ENCODE measurements around the gene ESAM.
A peak's percentile ranks its signal among the peaks of the same experiment; 100 is the strongest.

The ESAM gene

DNA sequence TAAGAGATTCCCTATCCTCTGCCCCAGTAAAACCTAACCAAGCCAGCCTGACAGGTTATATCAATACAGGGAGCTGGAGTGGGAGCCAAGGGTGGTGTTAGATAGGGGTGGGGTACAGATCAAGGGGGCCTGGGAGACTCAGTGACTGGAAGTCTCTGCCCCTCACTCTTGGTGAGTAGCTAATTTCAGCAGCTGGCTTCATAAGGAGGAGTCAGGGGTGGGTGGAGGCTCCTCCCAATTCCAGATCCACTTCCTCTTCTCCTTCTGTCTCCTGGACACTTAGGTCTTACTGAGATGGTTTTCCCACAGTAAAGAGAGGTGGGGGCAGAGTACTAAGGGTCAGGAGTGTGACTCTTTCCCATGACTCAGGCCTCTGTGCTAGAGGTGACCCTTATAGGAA is 8.9 kb downstream of the ESAM start:
- no peak for DNase-seq (ENCODE audit: low spot score)

DNA sequence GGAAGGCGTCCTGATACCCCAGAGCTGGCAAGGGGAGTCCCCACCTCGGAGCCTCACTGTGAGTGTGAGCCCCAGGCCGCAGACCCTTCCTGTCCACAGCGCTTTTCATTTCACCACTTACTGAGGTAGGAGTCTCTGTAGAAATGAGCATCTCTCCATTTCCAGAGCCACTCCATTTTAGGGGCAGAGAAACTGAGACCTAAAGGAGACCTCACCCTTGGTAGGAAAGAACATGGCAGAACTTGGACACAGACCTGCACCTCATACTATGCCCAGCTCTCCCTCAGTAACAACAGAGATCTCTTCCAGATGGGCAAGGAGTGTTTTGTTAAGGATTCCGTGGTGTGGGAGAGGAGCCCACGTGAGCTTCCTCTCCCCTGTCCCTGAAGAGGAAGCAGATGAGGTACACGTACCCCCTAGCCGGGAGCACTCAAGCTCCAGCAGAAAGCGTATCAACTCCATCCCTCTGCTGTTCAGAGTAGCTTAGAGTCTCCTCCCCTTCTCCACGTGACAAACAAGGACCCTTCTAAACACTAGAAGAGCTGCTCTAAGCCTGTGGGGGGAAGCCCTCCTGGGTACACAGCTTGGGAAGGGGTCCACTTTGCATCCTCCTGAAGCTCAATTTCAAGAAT is 9.5 kb downstream of the ESAM start:
- DNase-seq (ENCODE audit: low spot score), result no peak

DNA sequence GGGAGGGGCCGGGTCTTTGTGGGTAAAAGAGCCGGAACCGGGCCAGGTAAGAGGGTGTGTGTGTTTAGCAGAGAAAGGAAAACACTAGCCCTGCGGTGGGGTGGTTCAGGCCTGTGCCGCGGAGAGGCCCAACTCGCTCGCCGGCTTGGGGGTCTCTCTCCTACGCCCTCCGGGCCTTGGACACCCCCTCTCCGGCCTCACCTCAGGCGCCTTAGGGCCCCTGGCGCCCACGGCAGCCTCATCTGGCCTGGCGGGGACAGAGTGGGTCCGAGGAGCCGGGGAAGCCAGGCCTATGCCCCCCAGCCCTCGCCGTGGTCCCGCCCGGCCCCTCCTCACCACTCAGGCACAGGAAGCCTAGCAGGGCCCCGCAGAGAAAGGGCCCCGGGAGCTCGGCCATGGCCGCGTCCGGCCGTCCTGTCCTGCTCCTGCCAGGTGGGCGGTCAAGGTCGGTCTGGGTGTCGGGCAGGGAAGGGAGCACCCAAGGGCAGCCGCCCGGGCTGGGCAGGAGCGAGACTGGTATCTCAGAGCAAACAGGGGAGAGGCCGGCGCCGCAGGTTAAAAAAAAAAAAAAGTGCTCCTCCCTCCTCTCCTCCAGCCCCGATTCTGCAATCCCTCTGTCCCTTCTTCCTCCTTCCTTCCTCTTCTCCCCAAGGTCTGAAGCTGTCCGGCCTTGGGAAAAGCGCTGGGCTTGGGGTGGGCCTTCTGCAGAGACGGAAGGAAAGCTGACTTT is 10.2 kb downstream of the ESAM start, which contains the start of gene VSIG2:
Gene VSIG2, minus strand, starts transcription at position 515 of the 730 bp plus-strand sequence. Its CDS starts 118 bp downstream, at position 397.
- no peak for DNase-seq (ENCODE audit: low spot score)

DNA sequence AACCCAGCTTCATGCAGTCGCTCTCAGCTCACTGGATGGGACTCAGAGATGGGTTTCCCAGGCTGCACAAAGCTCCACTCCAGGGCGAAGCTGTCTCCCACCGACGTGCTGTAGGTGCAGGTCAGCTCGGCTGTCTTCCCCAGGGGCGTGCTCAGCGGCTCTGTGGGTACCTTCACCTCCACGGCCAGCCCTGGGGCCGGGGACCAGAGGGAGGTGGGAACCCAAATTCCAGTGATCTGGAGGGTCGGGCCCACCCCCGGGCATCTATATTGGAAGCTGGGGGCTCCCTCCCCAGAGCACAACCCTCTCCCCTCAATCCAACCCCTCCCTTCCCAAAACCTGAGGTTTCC is 10.7 kb downstream of the ESAM start:
- DNase-seq (ENCODE audit: low spot score), result no peak

DNA sequence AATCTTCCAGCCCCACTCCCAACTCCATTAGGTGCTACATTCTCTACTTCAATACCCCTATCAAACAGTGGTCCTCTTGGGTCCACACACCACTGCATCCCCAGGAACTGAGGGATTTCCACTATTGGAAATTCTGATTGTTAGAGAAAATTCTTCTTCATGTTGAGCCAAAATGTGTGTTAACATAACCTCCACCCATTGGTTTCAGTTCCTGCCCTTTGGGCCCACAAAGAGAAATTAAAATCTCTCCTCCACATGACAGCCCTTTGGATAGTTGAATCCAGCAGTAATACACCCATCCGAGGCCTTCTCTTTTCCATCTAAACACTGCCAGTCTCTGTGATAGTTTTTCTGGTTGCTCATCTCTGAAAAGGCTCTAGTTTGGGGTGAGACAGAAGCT is 12.2 kb downstream of the ESAM start:
- no peak for DNase-seq (ENCODE audit: low spot score)

DNA sequence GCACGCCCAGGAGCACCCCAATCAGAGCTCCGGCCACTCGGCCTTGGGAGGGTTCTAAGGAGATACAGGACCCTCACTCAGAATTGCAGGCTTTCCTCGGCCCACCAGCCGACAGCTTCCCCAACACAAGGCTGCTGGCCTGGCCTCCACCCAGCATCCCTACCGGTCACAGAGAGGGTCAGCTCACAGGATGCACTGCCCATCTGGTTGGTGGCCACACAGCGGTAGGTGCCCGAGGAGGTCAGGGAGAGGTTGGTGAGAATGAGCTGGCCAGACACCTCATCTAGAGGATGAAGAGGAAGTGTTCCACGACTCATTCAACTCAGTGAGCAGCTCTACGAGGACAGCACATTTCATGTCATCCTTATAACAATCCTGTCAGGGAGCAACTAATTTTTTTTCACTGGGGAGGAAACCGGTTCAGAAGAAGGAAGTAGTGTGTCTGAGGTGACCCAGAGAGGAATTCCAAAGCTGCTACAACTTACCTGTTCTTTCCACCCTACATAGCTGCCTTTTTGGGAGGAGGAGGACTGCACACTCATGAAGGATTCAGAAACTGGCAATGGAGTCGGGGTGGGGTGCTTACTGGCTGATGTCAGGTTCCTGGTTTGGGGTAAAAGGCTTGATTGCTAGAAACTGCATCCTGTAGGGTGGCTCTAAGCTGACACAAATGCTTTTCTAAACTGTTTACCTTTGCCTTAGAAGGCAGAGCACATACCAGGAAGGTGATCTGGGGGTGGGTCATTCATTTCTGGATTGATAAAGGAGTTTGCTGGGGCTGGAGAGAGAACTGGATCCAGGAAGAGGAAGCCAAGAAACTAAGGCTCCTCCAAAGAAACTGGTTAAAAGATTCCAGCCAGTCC is 13.4 kb downstream of the ESAM start:
- no peak for DNase-seq (ENCODE audit: low spot score)

DNA sequence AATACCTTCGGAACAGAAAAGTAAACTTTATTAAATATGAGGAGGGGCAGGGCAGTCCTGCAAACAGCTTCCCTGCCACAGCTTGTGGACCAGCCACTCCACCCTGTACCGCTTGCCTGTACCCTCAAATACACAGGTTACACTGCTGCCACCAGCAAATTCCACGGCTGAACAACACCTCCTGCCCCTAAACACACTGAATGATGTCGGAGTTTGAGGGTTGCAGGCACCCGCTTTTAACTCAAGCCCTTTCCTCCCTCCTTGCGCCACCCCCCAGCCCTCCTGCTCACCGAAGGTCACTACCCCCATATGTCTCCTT is 14.0 kb downstream of the ESAM start:
- no peak for DNase-seq (ENCODE audit: low spot score)

DNA sequence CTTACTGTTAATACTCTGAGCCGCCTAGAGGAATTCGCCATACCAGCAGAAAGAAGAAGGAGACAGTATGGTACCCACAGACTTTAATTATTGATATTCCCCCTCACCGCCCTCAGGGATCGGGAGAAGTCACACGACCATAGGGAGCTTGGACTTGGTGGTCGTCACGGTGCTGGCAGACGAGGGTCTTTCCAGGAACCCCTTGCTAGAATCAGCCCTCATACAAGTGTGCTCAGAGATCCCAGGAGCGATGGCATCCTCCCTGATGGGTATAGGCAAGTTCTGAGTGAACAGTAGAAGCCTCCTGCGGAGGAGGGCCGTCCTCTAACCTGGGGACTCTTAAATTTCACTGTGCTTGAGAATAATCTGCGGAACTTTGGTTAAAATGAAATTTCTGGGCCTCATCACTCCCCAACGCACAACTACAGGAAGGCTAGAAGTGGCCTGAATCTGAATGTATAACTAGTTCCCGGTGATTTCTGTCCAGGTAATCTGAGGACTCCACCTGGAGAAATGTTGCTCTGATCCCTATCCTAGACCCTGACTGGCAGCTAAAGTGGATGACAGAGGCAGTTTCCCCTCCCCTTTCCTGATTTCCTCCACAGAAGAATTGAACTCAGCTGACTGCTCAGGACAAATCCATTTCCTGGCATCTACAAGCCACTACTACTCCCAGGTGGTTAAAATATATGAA is 14.5 kb downstream of the ESAM start:
- DNase-seq (ENCODE audit: low spot score), result no peak

DNA sequence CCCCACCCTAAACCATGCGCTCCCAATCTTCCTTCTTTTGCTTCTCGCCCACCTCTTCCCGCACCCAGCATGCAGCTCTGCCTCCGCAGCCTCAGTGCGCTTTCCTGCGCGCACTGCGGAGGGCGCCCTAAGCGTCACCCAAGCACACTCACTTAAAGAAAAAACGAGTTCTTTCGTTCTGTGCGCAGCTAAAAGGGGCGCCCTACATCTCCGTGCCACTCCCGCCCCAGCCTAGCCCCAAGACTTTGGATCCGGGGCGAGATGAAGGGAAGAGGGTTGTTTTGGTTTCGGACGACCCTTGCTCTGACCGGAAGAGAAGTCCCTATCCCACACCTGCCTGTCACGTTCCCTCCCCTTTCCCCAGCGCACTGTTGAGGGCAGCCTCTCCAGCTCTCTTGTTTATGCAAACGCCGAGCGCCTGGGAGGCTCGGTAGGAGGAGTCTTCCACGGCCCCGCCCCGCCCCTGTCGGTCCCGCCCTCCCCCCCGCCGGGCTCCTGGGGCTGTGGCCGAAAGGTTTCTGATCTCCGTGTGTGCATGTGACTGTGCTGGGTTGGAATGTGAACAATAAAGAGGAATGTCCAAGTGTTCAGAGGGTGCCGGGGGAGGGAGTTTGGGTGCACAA is 15.4 kb downstream of the ESAM start:
- DNase-seq (ENCODE audit: low spot score), result peak; percentile 88

DNA sequence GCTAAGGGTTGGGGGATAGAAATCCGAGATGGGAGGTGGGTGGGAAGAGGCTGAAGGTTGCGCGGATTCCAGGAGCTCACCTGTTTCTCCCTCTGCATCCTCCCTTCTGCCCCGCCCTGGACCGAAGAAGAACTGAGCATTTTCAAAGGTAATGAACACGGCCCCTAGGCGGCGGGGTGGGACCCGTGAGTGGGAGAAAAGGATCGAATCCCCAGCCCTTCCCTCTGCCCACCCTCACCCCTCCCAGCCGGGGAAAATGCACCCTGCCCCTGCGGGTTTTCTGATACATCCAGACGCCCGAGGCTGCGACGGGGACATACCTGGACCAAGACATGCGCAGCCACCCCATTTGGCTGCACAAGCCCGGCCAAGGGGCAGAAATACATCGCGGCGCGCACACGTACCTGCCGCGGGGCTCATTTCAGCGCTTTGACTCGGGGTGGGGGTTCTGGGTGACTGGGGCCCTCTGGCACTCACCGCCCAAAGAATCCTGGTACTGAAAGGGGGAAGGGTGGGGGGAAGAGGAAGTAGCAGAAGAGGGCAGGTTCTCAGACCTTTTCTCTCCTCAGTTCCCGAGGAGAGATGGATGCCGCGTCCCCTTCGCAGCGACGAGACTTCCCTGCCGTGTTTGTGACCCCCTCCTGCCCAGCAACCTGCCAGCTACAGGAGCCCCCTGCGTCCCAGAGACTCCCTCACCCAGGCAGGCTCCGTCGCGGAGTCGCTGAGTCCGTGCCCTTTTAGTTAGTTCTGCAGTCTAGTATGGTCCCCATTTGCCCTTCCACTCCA is 16.1 kb downstream of the ESAM start:
- DNase-seq (ENCODE audit: low spot score), result peak; percentile 52

DNA sequence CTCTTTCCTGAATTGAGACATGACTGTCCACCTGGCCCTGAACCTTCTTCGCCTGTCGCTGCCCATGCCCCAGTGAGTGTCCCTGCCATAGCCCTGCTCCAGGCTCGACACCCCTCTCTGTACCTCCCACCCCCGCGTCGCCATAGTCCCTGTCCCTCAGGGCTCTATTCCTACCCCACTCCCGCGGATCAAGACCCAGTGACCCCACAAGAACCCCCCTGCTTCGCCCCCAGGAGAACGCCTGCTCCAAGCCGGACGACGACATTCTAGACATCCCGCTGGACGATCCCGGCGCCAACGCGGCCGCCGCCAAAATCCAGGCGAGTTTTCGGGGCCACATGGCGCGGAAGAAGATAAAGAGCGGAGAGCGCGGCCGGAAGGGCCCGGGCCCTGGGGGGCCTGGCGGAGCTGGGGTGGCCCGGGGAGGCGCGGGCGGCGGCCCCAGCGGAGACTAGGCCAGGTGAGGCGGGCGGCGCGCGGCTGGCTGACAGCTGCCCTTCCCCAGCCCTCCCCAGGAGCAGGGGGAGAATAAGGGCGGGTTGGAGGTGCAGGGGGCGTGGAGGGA is 16.7 kb downstream of the ESAM start:
- DNase-seq (ENCODE audit: low spot score), result no peak

DNA sequence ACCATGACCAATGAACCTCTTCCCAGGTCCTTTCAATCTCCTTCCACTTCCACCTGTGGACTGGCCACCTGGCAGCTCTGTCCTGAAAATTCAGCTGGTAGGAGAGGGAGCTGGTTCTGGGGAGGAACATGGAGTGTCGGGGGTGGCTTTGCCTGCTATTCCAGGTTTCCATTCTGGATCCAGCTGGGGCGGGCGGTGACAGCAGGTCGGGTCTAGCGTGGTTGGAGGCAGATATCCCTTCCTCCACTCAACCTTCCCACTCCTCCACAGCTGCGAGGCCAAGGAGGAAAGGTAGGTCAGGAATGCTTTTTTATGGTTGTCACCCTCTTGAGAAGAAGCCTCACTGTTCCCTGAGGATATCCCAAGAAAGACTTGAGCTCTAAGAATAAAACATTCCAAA is 19.0 kb downstream of the ESAM start:
- no peak for DNase-seq (ENCODE audit: low spot score)

DNA sequence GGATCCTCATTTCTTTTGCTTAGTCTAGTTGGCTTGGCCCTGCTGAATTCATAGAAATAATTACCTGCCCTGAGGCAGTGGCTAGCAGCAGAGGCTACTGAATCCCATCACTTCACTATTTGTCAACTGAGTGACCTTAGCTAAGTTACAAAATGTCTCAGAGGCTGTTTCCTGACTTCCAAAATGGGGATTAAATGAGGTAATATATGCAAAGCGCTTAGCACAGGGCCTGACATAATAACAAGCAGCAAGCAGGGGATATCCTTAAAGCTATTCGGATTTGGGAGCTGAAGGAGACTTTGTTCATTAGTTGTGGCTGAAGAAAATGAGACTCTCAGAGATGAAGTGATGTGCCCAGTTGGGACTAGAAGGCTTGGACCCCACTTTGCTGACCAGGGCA is 19.5 kb downstream of the ESAM start:
- no peak for DNase-seq (ENCODE audit: low spot score)

DNA sequence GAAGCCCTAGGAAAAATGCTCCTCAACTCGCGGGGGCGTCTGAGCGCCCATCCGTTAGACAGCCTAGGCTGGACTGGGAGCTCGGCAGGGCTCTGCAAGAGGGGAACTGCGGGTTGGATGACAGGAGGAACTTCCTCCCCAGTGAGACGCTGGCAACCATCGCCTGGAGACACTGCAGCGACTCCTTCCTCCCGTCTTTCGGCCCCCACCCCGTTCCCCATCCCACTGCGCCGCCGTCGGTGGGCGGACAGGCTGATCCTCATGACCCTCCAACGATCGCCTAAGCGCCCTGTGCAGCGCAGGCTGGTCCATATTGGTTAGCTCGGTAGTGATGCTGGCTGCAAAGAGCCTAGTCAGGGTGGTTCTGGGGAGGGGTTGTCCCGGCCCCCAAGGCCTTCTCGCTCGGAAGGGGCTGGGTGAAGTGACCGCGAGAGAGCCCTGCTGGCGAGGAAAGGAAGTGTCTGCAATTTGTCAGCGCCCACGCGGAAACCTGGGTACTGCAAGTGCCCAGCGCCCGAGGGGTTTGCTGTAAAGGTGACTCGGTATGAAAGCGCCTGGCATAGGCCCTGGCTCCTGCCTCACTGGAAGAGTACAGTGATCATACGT is 21.7 kb downstream of the ESAM start:
- peak; percentile 22 for DNase-seq (ENCODE audit: low spot score)

DNA sequence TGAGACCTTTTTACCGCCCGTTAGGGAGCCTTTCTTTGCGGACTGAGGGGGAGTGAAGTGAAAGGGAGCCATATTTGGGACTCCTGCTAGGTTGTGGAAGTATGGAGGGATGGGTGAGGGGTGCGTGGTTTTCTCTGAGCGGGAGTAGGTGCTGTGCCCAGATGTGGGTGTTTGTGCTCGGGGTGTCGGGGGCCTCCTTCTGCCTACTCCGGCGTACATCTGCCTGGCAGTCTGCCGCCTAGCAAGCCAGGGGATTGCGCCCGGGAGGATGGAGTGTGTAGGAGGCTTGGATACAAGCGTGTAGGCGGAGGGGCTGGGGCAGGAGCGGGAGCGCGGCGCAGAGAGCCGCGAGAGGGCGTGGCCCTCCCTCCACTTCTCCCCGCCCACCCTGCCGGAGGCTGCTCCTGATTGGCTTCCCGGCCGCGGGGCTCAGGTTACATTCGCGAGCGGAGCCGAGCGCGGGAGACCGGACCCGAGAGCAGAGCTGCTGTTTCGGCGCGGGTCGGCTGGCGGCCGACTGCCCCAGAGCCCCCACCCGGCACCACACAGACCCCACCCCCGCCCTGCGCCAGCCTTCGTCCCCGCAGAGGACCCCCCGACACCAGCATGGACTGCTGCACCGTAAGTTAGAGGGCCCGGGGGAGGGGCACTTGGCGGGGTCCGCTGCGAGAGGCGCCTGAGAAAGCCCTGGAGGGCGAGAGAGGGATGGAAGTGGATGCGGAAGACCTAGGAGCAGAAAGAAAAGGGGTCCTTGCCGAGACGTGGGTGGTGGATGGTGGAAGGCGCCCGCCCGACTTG is 22.4 kb downstream of the ESAM start, which contains the start of gene NRGN:
Gene NRGN, plus strand, starts transcription at position 464 of the 798 bp plus-strand sequence. Its CDS starts 143 bp downstream, at position 607.
- DNase-seq (ENCODE audit: low spot score), result peak; percentile 86

DNA sequence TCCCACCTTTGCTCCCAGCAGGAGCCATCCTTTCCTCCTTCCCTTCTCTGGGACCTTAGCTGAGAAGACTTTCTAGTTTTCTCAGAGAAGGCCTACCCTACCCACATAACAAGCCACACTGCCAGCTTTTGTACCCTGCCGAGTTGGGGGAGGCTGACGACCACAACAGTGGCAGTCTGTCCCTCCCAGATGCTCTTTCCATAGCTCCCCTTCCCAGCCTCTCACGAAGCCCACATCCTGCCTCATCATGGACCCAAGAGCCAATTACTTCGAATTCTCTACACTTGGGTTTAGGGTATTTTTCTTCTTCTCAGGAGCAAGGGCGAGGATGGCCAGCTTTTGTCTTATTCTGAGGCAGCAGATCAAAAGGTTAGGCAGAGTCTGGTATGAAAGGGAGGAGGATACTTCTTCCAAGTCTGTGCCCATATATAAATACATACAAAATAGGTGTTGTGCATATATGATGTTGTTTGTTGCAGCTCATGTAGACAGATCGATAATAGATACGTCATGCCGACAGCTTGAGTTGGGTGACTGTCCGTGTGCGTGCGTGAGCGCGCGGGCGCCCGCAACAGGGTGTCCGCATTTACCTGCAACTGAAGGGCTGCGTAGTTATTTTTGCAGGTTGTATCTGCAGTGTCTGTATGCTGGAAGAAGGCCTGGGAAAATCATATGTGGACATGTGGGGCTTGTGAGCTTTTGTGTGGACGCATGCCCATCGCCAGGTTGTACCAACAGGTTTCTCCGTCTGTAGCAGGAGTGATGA is 23.2 kb downstream of the ESAM start:
- no peak for DNase-seq (ENCODE audit: low spot score)

DNA sequence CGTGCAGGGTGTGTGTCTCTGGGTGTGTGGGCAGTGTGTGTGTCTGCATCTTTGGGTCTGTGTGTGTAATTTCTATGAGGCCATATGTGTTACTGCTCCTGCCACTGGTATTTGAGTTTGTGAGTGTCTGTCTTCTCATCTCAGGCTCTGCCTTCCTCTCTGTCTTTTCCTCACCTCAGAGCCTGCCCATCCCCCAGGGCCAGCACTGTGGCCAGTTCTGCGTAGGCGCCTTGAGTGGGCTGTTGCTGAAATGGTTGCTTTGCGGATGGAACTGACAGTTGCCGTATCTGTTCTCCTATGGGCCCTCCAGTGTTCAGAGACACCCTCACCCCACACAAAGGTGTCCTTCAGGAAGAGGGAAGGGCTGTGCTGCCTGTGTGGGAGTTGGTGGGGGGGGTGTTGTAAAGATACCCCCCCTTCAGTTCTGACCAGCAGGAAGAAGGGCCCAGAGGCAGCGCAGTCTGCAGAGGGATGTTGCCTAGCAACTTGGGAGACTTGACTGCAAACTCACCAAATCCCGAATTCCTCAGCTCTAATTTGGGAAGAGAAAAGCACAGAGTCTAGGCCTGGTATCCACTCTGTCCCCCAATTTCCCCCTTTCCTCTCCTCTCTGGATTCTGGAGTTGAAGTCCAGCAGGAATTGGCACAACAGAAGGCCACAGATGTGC is 24.3 kb downstream of the ESAM start:
- DNase-seq (ENCODE audit: low spot score), result no peak

DNA sequence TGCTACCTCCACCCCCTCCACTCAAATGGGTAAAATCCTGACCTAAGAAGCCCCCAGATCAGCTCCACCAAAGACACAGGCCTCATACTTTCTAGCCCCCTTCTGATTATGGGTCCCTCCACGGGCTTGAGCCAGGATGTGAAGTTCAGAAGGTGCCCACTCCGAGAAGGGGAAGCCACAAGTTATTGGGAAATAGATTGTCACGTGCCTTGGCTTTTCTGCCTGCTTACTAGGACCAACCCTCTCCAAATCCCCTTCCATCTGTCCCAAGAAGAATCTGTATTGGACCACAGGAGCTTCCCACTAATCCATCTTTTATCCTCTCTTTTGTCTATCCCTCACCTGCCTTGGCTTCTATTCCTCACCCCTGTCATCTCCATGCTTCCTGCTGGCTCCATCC is 25.4 kb downstream of the ESAM start:
- DNase-seq (ENCODE audit: low spot score), result no peak

Data from LoVo (cell line).